ENCODE data around the gene CHCHD4.

The CHCHD4 gene

DNA sequence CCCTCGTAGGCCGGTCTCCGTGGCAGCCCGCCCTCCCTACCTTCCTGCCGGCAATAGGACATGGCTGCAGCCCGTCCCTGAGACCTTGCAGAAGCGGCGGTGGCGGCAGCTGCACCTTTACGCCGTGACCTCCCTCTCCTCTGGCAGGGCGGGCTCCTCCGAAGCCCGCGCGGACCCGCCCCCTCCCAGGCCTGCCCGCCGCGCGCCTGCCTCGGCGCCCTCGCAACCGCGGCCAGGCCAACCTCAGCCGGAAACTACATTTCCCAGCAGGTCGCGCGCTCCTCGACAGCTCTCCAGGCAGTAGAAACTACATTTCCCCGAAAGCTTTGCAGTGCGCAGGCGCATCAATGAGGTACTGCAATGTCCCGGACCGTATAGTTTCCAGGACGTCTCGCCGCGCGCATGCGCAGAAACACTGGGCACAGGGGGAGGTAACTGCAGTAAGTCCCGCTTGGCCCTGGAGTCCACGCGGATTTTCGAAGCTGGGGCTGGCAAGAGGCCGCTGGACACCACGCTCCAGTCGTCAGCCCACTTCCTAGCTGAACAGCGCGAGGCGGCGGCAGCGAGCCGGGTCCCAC lies at the start of gene CHCHD4, which contains the start of gene TMEM43:
CHCHD4 (minus strand) TSS at position 256 of the 578 bp plus-strand sequence; CDS start at position 62, 194 bp downstream.
TMEM43 (plus strand) TSS at position 438 of the 578 bp plus-strand sequence. CDS start 142 bp downstream, outside the sequence.
- peak; percentile 98 for DNase-seq (ENCODE audit: low read depth)

DNA sequence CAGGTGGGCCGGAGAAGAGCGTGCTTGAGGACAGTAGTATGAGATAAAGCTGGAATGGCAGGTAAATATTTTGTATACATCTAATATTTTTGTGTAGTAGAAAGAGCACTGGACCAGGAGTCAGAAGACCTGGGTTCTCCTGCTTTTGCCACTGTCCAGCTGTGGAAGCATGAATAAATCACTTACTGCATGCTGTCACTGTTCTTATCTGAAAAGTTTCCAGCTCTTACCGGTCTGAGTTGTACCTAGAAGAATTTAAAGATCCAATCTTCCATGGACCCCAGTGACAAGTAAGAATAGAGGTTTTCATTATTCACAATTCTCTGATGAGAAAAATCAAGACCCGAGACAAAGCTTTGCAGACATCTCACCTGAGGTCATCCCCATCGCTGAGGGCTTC lies 47.8 kb upstream of the CHCHD4 start:
- no peak for DNase-seq (ENCODE audit: low read depth)

DNA sequence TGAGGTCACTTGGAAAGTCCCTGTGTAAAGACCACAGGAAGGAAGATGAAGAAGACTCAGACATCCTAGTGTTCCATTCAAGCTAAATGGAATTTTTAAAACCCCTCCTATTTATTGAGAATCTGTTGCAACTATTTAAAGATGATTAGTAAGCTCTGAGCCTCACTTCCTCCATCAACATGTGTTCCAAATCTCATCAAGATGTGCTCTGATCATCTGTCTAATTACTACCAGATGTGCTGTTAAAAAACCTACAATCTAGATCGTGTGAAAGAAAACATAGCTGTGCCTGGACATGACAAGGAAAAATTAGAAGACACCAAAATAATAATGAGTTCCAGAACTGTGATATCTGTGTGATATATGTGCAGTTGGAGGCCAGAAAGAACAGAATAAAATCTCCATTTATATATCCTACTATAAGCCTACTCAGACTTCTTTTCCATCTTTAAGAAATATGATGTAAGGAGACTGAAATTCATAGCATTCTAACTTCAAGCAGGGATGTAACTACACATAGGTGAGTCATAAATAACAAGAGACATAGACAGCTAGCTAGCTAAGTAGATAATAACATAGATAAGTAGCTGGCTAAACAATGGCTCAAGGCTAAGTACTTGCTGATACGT lies 46.0 kb upstream of the CHCHD4 start:
- no peak for DNase-seq (ENCODE audit: low read depth)

DNA sequence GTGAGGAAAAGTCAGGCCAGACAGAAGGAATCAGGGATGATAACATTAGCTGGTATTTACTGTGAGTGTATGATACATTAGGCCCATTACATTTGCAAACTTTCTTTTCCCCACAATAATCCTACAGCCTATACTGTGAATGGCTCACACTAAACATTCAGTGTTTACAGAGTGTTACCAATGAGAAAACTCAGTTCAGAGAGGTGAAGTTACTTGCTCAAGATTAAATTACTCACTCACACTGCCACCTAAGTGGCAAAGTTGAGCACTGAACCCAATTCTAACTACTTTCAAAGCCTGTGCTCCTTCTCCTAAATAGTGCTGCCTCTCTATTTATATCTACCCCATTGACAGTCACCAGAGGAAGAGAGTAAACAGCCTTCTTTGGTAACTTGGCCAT lies 45.2 kb upstream of the CHCHD4 start:
- DNase-seq (ENCODE audit: low read depth) = no peak

DNA sequence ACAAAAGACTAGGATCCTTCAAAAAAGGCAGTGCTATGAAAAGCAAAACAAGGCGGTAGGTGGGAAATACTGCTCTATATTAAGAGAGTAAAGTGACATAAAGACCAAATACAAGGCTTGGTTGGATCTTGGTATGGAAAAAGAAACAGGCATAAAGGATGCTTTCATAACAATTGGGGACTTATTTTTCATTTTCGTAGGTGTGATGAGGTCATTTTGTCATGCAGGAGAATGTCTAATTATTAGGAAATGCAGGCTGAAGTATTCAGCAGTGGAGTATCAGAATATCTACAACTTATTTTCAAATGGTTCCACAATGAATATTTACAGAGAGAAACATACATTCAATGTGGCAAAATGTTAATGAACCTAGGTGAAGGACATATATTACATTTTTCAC lies 44.8 kb upstream of the CHCHD4 start:
- DNase-seq (ENCODE audit: low read depth) = no peak

DNA sequence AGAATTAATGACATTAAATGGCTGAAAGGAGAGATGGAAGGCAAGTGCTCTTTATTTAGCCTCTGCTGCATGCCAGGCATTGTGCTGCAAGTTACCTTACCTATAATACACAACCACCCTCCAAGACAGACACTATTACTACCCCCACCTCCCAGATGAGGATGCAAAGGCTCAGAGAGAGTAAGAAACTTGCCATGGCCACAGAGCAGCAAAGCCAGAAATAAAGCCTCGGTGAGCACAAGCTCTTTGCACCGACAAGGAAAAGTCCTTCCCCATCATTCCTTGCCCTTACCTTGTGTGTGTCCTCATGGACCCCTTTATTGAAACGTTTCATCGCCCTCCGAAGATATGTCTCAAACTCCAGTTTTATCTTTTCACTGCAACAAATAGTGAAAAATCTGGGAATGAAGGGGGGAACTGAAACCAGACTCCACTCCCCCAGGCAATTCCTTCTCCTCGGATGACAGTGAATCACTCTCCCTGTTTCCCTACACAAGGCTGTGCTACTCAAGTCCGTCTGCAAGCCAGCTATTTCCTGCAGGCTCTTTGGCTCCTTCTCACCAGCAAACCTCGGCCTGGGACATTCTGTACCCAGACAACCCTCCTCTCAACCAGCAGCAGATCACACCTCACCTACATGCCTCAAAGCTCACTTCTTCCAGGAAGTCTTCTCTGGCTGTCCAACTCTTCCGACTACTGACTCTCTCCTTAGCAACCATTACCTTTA lies 42.4 kb upstream of the CHCHD4 start:
- no peak for DNase-seq (ENCODE audit: low read depth)

DNA sequence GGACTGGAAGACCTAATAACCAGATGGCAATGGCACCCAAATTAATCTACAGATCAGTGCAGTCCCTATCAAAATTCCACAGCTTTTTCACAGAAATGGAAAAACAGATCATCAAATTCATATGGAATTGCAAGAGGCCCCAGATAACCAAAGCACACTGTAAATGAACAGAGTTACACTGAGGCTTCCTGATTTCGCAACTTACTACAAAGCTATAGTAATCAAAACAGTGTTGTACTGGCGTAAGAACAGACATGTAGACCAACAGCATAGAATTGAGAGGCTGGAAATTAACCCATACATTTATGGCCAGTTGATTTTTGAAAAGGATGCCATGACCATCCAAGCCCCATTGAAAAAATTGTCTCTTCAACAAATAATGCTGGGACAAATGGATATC lies 37.5 kb upstream of the CHCHD4 start:
- no peak for DNase-seq (ENCODE audit: low read depth)

DNA sequence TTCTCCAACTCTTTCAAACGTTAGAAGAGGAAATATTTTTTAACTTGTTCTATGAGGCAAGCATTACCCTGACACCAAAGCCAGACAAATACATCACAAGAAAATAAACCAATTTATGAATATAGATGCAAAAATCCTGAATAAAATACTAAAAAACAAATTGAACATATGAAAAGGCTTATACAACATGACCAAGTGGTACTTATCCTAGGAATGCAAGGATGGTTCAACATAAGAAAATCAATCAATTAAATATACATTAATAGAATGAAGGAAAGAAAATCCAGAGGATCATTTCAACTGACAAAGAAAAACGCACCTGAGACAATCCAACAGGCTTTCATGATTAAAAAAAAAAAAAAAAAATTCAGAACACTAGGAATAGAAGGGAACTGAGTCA lies 36.6 kb upstream of the CHCHD4 start:
- DNase-seq (ENCODE audit: low read depth) = no peak

DNA sequence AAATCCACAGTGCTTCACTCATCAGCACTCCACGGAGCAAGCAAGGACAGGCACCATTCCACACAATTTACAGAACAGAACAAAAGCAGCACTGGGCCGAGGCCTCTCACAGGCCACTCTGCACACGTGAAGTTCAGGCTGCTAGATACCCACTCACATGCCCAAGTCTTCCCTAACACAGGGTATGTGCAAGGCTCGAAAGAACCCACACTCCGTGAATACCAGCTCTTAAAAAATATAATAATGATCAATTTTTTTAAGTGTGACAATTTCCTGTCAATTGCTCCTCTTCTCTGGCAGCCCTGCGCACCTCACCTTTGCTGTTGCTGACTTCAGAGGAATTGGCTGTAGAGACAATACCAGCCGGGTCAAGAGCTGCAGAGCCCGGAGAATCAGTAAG lies 34.8 kb upstream of the CHCHD4 start:
- DNase-seq (ENCODE audit: low read depth) = no peak

DNA sequence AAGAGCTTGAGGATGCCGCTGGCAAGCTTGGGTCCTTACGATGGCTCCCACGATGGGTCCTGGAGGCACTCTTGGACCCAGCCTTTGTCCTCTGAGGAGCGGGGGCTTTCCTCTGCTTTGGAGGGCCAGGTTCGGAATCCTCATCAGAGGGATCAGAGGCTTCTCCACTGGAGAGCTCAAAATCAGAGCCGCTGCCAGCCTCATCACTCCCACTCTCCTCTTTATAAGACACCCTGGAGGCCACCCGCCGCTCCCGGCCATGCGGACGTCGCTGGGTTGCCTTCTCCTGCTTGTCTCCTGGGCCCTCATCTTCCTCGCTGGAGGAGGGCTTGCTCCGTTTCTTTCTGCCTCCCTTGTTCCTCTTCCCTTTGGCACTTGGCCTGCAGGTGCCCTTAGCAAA lies 33.7 kb upstream of the CHCHD4 start:
- DNase-seq (ENCODE audit: low read depth) = no peak

DNA sequence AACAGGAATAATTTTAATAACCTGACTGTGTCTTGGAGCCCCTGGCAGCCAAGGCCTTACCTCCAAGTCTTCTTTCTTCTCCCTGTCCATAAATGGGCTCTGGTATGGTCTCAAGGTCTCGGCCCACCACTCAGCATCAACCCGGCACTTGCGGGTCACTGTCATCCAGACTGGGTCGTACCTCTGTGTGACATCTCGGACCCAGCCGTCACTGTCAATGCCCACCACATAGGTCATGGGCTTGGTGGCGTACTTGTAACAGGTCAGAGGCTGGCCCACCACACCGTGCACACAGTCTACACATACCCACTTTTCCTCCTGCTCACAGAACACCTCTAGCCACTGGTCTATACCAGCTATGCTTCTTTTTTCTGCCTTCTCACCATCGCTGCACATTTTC lies 33.3 kb upstream of the CHCHD4 start:
- DNase-seq (ENCODE audit: low read depth) = no peak

DNA sequence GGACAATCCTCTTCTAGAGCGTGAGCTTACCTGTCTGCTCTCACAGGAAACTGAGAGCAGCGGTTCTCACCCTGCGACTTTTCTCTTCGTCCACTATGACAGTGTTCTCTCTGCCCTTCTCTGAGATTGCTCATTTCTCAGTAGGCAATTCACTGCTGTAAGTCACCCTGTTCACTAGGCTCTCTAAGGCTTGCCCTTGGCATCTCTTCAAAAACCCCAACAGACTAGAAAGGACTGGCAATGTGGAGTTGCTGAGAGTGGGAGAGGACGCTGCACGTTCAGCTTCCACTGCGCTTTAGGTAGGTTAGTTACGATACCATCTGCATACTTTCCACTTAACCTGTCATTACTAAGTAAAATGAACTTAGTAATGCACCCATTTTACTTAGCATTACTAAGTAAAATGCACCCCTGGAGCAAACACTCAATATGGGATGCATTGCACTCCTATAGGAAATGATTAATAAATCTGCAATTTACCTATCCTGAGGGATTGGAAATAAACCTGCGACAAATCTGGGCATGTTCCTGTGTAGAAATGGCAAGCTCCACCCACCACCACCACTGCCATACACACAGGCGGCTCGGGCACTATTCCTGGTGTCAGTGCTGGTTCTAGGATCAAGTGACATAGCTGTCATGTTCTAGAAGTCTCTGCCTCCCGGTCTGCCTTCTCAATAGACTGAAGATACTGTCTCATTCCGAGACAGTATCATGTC lies 32.3 kb upstream of the CHCHD4 start:
- no peak for DNase-seq (ENCODE audit: low read depth)

DNA sequence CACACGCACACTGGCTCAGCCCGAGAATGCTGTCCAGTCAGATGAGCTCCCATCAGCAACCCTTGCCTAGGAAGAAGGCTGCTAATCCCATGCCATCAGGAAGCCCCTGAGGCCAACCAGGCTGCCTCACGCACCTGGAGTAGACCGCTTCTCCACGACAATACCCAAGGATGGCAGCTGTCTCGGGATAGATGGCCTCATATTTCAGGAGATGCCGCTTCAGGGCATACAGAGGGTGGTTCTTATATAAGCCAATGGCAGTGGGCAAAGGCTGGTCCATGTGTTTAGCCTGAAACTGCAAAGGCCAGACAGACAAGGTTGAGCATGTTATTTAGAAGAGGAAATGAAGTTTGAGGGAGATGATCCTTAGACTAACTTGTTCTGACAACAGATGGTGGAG lies 31.5 kb upstream of the CHCHD4 start:
- DNase-seq (ENCODE audit: low read depth) = no peak

DNA sequence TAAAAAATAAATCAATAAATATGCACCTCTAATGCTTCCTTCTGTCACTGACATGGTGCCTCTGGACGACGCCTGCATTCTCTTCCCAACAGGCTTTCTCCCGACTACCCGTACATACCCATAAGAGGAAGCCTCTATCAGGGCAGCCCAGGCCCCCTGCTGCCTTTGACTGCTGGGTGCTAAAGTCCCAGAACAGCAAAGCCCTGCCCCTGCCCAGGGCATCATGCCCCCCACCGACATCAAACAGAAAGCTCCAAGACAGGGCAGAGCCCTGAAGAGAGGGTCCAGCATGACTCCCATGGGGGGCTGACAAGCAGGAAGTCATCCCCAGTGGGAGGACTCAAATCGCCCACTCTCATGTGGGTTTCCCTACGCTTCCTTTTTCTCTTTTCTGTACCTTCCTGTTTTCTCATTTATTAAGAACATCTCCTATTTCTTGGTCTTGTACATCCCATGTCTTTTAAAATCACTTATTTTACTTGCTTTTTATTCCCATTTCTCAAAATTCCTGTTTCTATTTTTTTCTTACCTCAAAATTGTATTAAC lies 30.3 kb upstream of the CHCHD4 start:
- DNase-seq (ENCODE audit: low read depth) = no peak

DNA sequence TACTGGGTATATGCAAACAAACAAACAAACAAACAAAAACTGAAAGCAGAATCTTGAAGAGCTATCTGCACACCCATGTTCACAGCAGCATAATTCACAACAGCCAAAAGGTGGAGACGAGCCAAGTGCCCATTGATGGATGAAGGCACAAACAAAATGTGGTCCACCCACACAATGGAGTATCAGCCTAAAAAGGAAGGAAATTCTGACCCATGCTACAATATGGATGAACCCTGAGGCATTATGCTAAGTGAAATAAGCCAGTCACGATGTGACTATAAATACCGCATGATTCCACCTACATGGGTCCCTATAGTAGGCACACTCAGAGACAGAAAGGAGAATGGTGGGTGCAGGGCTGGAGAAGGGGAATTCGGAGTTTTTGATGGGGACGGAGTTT lies 29.6 kb upstream of the CHCHD4 start:
- no peak for DNase-seq (ENCODE audit: low read depth)

DNA sequence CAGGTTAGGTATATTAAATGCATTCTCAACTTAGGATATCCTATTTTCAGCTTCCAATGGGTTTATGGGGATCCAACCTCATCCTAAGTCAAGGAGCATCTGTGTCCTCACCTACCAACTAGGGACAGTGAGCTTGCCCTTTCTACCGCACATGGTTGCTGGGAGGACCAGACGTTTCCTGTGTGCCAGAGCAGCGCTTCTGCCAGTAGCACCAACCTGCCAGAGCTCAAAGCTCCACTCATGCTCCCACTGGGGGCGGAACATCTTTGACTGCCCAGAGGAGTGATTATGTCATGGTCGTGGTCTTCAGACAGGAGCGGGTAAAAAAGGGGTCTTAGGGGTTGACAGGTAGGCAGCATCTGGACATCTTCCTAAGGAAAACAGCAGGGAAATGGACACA lies 29.0 kb upstream of the CHCHD4 start:
- DNase-seq (ENCODE audit: low read depth) = no peak

DNA sequence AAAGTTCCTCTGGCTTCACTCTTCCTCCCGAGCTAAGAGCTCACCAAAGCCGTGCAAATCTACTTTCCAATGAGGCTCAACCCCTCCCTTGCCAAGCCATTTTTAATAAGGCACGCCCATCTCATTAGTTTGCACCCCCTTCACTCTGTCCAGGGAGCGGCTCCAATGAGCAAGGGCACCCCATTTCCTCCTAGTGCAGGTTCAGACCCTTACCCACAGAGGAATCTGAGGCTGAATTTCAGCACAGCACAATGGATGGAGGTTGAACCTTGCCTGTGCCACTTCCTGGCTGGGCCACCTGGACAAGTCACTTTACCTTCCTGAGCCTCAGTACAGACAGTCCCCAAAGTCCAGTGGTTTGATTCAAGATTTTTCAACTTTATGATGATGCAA lies 28.3 kb upstream of the CHCHD4 start:
- no peak for DNase-seq (ENCODE audit: low read depth)

DNA sequence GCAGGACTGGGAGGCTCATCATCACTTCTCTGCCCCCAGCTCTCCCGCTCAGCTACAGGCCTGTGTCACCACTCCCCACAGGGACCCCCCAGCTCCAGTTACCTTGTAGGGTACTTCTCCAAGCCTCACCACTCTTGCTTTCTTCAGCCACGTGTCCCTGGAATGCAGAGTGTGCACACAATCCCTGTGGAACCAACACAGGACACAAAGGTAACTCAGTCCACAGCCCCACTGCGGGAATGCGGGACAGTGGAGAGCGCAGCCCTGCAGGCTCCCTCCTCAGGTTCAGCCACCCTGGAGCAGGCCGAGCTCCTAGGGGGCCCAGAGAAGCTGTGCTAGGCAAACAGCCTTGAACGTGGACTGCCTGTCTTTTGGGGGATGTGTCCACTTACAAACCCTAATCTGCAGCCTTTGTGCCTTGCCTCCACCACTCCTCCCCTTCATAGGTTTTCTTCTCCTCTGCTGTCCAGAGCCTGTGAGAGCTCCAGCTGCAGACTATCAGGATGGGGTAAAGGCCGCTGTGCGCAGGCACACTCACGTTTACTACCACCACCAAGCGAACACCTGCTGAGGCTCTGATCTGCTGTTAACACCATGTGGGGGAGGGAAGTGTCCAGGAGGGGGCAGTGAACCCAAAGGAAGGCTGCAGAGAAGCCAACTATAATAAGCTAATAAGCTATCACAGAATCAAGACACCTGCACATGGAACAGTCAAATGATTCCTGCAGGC lies 27.7 kb upstream of the CHCHD4 start:
- no peak for DNase-seq (ENCODE audit: low read depth)

DNA sequence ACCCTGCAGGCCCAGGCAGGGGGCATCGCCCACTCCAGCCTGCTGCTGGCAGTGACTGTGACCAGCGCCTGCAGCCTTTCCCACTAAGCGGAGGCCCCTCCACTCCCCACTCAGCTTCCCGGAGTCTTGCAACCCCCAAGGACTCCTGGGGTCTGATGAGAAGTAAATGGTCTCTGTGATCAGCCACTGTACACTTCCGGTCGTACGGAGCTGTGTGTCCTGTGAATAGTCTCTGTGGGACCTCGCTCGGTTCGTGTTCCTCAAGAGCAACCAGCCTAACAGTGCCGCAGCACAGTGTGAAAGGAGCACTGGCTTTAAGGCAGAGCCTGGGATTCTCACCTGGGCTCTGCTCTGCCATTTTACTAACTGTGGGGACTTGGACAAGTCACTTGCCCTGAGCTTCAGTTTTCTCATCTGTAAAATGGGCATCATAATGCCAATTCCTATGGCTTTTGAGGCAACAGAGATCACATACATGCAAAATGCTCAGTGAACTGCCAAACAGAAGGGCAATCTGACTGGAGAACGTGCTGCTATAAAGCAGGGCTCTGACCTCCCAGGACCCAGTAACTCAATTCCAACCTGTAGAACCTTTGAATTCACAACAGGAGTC lies 26.9 kb upstream of the CHCHD4 start:
- DNase-seq (ENCODE audit: low read depth) = no peak

DNA sequence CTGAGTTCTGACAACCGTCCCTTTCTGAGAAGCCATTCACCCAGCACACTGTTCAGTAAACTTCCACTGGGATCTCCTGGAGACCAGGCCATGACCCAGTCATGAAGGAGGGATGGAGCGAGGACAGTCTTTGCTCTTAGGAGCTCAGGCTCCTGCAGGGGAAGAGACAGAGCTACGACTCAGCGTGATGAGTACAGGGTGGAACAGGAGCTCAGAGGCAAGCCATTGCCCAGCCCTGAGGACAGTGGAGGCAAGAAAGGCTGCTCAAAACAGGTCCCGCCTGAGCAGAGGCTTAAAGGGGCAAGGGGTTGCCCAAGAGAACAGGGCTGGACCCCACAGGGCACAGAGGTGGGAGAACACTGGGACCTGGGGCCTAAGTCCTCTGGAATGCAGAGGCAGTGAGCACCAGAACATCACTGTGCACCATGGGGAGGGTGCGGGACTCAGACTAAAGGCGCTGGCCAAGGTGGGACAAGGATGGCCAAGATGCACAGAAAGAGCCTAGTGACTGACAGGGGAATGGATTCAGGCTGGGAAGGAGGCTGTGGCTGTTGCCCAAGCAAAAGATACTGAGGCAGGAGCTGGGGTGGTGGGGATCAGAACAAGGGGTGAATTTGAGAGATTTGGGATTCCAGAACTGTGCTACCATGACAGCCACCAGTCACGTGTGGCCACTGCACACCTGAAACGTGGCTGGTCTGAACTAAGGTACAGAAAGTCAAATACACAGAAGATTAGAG lies 26.0 kb upstream of the CHCHD4 start:
- DNase-seq (ENCODE audit: low read depth) = no peak

DNA sequence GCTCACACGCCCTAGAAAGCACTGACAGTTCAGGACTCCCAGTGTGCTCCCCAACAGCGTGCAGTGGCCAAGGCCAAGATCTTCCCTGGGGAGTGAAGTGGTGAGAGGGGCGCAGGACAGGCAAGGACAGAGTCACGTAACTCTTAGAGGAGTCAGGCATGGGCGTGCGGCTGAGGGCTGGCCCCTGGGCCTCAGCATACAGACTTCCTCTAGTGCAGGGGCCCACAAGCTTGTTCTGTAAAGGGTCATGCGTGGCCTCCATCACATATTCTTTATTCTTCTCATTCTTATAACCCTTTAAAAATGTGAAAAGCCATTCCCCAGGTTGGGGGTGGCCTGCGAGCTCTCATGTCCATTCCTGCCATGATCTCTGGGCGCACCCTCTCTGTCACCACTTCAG lies 25.4 kb upstream of the CHCHD4 start:
- no peak for DNase-seq (ENCODE audit: low read depth)
